Astrocyte (in vitro differentiated cells and primary cell): ENCODE measurements around the gene TRIM4. TPM values are rescaled to one million over a fixed set of nuclear protein-coding genes. Genes with fewer than 3 reads are reported as not detected.

Experiments used
- DNase-seq: peaks from one replicate; pipeline ENCODE4 v3.0.0-alpha.2; 2010; ENCODE audit warnings: low read depth
- FAIRE-seq: peaks from 2 replicates; lab custom pipeline; 2011; peaks lifted over from hg19 to GRCh38; lab: Jason Lieb, UNC
- H2AFZ ChIP-seq: 2 replicates; pipeline ENCODE4 v1.6.0; 2012; ENCODE audit warnings: low read depth, low read length, inconsistent platforms
- H3K27ac ChIP-seq: 2 replicates; pipeline ENCODE4 v1.5.1; 2011; ENCODE audit warnings: low read depth, low read length, inconsistent platforms
- H3K27me3 ChIP-seq: 2 replicates; pipeline ENCODE4 v1.6.0; 2011; ENCODE audit warnings: low read length, inconsistent platforms; ENCODE audit not compliant: insufficient read depth
- H3K36me3 ChIP-seq: 2 replicates; pipeline ENCODE4 v1.5.1; 2011; ENCODE audit warnings: low read length, inconsistent platforms; ENCODE audit not compliant: insufficient read depth
- H3K4me1 ChIP-seq: 2 replicates; pipeline ENCODE4 v1.5.1; 2011; ENCODE audit warnings: low read length, inconsistent platforms; ENCODE audit not compliant: insufficient read depth
- H3K4me2 ChIP-seq: 2 replicates; pipeline ENCODE4 v1.6.0; 2012; ENCODE audit warnings: low read length, inconsistent platforms
- H3K4me3 ChIP-seq: 2 replicates; pipeline ENCODE4 v1.5.1; 2011; ENCODE audit warnings: low read depth, mild to moderate bottlenecking, low read length, inconsistent platforms; ENCODE audit not compliant: insufficient read depth
- H3K79me2 ChIP-seq: 2 replicates; pipeline ENCODE4 v1.6.0; 2012; ENCODE audit warnings: mild to moderate bottlenecking, low read length, inconsistent platforms; ENCODE audit not compliant: insufficient read depth
- H3K9ac ChIP-seq: 2 replicates; pipeline ENCODE4 v1.6.0; 2012; ENCODE audit warnings: mild to moderate bottlenecking, low read length, inconsistent platforms
- H3K9me3 ChIP-seq: 2 replicates; pipeline ENCODE4 v1.5.1; 2012; ENCODE audit warnings: low read depth, mild to moderate bottlenecking, low read length, inconsistent platforms; ENCODE audit not compliant: insufficient read depth
- H4K20me1 ChIP-seq: 2 replicates; pipeline ENCODE4 v1.6.0; 2012; ENCODE audit warnings: low read length, inconsistent platforms; ENCODE audit not compliant: insufficient read depth
- H3K27ac Mint-ChIP-seq: one replicate; pipeline ENCODE4 v1.8.0; 2021; ENCODE audit warnings: mild to moderate bottlenecking, mixed read lengths; ENCODE audit not compliant: unreplicated experiment
- H3K27me3 Mint-ChIP-seq: one replicate; pipeline ENCODE4 v1.8.0; 2021; ENCODE audit warnings: low read depth, mixed read lengths; ENCODE audit not compliant: unreplicated experiment
- H3K36me3 Mint-ChIP-seq: one replicate; pipeline ENCODE4 v1.8.0; 2021; ENCODE audit warnings: low read depth, mixed read lengths; ENCODE audit not compliant: unreplicated experiment
- H3K4me1 Mint-ChIP-seq: one replicate; pipeline ENCODE4 v1.8.0; 2021; ENCODE audit warnings: low read depth, mixed read lengths; ENCODE audit not compliant: unreplicated experiment
- H3K4me3 Mint-ChIP-seq: one replicate; pipeline ENCODE4 v1.8.0; 2021; ENCODE audit warnings: mild to moderate bottlenecking, moderate library complexity, mixed read lengths; ENCODE audit not compliant: unreplicated experiment
- H3K9me3 Mint-ChIP-seq: one replicate; pipeline ENCODE4 v1.8.0; 2021; ENCODE audit warnings: mild to moderate bottlenecking, mixed read lengths; ENCODE audit not compliant: unreplicated experiment
- CTCF ChIP-seq: IDR thresholded peaks from 2 replicates; pipeline ENCODE4 v1.5.1; 2011; ENCODE audit warnings: low read depth, mild to moderate bottlenecking, inconsistent platforms, low read length, moderate library complexity; ENCODE audit not compliant: insufficient read depth
- EZH2 ChIP-seq: IDR thresholded peaks from 2 replicates; pipeline ENCODE4 v1.6.1; 2012; ENCODE audit warnings: mild to moderate bottlenecking, low read length, inconsistent platforms; ENCODE audit not compliant: insufficient read depth
- total RNA-seq: library from RNA; stranded (reverse); gene quantifications from 2 replicates; pipeline ENCODE4 v1.2.1, GENCODE V29; 2021

TRIM4 gene
- total RNA-seq, 1 donor from 2014 or later, result 4.6 TPM

- H3K9ac ChIP-seq, result no peak overlapping the region
- no peak overlapping the region for H2AFZ ChIP-seq
- peaks cover 3% of the 10 kb centered on the region for H4K20me1 ChIP-seq
- peaks cover 10% of the 10 kb centered on the region for H3K27me3 ChIP-seq
- Mint-ChIP-seq H3K9me3 (no peaks in the 10 kb centered on the region), H3K27ac (no peak overlapping the region), H3K36me3 (no peaks in the 10 kb centered on the region), H3K4me3 (no peak overlapping the region), H3K4me1 (peaks cover 19% of the 10 kb centered on the region), H3K27me3 (no peaks in the 10 kb centered on the region)
- no peaks in the 10 kb centered on the region for H3K36me3 ChIP-seq
- no peak for TF ChIP-seq CTCF
- no peak for TF ChIP-seq EZH2
- DNase-seq, result peak; percentile 7
- peaks cover 10% of the 10 kb centered on the region for H3K9me3 ChIP-seq
- H3K79me2 ChIP-seq, result no peaks in the 10 kb centered on the region
- no peak overlapping the region for H3K4me2 ChIP-seq
- no peak overlapping the region for H3K4me3 ChIP-seq
- no peak overlapping the region for H3K27ac ChIP-seq
- no peak for FAIRE-seq
- H3K4me1 ChIP-seq, result peaks cover 16% of the 10 kb centered on the region
Measured at GRCh38 chr7:99863847-99864440, 55.4 kb downstream of the TRIM4 start.

DNA sequence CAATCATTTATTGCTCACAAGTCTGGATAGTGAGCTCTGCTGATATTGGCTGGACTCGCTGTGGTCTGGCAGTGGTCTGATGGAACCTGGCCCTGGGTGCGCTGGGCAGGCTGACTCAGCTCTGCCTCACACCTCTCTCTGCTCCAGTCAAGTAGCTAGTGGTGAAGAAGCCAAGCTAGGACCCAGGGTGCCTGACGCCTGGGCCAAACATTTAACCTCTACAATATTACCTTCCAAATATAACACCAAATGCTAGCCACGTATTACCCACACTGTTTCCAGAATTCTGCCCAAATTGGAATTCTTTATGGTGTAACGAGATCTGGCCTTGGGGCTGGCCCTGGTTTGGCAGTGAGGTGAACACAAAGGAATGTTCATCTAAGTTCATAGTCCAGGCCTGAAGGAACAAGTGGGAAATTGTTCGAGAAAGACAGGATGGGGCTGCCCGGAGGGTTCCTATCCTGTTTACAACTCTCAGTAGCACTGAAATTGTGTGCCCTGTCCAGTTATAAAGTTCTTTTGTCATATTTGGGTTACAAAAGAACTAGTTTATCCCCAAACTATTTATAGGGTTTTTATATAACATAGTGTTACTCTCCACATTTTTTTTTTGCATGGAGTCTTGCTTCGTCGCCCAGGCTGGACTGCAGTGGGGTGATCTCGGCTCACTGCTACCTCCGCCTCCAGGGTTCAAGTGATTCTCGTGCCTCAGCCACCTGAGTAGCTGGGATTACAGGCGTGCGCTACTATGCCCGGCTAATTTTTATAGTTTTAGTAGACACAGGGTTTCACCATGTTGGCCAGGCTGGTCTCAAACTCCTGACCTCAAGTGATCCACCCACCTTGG is 58.8 kb downstream of the TRIM4 start:
- no peak for TF ChIP-seq EZH2
- no peak for TF ChIP-seq CTCF
- peaks cover 10% of the 10 kb centered on the region for H3K9me3 ChIP-seq
- FAIRE-seq (no peak), DNase-seq (peak; percentile 95)
- Mint-ChIP-seq H3K36me3 (no peaks in the 10 kb centered on the region), H3K9me3 (no peaks in the 10 kb centered on the region), H3K27me3 (no peaks in the 10 kb centered on the region), H3K27ac (peak overlapping the region; percentile 34), H3K4me1 (peaks cover 19% of the 10 kb centered on the region), H3K4me3 (no peak overlapping the region)
- no peak overlapping the region for H2AFZ ChIP-seq
- peak overlapping the region; percentile 67 for H3K4me2 ChIP-seq
- H4K20me1 ChIP-seq, result peaks cover 3% of the 10 kb centered on the region
- H3K4me3 ChIP-seq, result no peak overlapping the region
- no peak overlapping the region for H3K9ac ChIP-seq
- H3K79me2 ChIP-seq, result no peaks in the 10 kb centered on the region
- H3K27me3 ChIP-seq, result peaks cover 19% of the 10 kb centered on the region
- H3K27ac ChIP-seq, result peak overlapping the region; percentile 37
- H3K4me1 ChIP-seq, result peaks cover 16% of the 10 kb centered on the region
- H3K36me3 ChIP-seq, result no peaks in the 10 kb centered on the region
